Activated T-helper 9 cell treated with anti-CD3 and anti-CD28 coated beads, Interleukin-2, amount 50 U/mL, for 16 hours (primary cell): ENCODE data around the gene PTPN11.
"Not testable (repeated sequence)": the region's sequence is repeated elsewhere in the genome, so short reads cannot be mapped to it uniquely, and the experiment has no call there.

Experiments used
- DNase-seq: peaks from one replicate; pipeline ENCODE4 v3.0.0-alpha.2; 2020; ENCODE audit warnings: low read depth

Gene PTPN11

DNA sequence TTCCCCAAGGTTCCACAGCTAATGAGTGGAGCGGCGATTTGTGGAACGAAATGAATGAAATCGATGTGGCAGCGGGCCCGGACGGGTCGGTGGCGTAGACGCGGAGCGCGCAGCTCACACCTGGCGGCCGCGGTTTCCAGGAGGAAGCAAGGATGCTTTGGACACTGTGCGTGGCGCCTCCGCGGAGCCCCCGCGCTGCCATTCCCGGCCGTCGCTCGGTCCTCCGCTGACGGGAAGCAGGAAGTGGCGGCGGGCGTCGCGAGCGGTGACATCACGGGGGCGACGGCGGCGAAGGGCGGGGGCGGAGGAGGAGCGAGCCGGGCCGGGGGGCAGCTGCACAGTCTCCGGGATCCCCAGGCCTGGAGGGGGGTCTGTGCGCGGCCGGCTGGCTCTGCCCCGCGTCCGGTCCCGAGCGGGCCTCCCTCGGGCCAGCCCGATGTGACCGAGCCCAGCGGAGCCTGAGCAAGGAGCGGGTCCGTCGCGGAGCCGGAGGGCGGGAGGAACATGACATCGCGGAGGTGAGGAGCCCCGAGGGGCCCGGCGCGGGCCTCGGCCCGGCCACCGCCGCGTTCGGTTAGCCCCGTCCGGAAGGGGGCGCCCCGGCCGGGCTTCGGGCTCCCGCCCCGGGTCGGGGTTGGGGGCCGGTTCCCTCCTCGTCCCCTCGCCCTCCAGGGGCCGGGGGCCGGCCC is at the start of gene PTPN11:
Gene PTPN11, plus strand, starts transcription at position 340 of the 689 bp plus-strand sequence. Its CDS starts 165 bp downstream, at position 505.
- peak; percentile 88 for DNase-seq

DNA sequence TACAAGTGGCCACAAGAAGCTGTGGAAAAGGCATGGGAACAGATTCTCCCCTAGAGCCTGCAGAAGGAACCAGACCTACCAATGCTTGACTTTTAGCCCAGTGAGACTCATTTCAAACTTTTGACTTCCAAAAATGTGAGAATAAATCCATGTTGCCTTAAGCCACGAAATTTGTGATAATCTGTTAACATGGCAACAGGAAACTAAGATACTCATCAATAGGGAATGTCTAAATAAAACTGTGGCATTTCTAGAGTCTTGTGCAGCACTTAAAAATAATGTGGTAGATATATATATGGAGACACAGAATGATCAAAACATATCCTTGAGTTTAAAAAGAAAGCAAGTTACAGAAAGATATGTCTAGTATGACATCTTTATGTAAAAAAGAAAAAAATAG is 48.5 kb upstream of the PTPN11 start:
- DNase-seq = no peak

DNA sequence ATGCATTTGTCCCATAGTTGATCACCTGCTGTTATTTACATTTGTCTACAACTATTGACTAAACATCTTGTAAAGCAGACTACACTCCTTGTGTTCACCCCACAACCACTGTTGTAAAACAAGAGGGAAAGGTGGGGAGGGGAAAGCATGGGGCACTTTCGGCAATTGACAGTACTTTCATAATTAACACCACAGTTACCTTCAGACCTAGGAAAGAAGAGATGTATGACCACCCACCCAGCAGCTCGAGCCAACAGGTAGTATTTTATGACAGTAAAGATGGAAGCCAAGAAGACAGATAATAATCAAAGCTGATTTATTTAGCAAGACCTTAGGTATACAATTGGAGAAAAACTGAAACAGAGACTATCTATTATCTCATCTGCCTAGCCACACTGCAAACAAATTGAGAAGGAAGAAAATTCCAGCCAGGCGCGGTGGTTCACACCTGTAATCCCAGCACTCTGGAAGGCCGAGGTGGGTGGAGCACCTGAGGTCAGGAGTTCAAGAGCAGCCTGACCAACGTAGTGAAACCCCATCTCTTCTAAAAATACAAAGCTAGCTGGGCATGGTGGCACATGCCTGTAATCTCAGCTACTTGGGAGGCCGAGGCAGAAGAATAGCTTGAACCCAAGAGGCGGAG is 47.8 kb upstream of the PTPN11 start:
- DNase-seq = no peak

DNA sequence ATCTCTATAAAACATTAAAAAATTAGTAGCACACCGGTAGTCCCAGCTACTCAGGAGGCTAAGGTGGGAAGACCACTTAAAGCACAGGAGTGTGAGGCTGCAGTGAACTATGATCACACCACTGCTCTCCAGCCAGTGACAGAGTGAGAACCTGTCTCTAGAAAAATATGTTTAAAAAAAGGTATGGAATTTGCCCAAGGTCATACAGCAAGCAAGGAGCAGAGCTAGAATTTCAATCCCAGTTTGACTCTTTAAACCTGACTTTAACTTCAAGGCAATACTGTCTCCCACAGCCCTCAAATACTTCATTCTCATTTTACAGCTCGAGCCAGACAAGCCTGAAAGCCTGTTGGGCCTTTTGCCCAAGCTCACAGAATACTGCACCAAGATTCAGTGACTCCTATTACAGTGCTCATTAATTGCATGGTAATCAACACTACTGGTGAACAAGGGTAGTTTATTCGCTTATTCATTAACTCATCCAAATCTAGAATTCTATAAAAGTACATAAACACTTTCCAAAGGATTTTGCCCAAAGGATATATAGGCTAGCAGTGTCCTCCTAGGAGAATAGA is 44.5 kb upstream of the PTPN11 start:
- DNase-seq = no peak

DNA sequence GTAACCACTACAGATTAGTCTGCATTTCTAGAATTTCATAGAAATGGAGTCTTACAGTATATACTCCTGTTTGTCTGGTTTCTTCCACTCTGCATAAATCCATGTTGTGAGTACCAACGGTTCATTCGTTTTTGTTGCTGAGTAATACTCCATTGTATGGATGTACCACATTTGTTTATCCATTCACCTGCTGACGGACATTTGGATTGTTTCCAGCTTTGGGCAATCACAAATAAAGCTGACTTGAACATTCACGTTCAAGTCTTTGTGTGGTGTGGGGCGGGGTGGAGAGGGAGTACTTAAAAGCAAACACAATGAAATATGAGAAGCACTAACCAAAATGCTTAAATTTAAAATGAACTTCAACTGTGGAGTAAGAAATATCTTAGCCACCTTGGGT is 43.6 kb upstream of the PTPN11 start:
- no peak for DNase-seq

DNA sequence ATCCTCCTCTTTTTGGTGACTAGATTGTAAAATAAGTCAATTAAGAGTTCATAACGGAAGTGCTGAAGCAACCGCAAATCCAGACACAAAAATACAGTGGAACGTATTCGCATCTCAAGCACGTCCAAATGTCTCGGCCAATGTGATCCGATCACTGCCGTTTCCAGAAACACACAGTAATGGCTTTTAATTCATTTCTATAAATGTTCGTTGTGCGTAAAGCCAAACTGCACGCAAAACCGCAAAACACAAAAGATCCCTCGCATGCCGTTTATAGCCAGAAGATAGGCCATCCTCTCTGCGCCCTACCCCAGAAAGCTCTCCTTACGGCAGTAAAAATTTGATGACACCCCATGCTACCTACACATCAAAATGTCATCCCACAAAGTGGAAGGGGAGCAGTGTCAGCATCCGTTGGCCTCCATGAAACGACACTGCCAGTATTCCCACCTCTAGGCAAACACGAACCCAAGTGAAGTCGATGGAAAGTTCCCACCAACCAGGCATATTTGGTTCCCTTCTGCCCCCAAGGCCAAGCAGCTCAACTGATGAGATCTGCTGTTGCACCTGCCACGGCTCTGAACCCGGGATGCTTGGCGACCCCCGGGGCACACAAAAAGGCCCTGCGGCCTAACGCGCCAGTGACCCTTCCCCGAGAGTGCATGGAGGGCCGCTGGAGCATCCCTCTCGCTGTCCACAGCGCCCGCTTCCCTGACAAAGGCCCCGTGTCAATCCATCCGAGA is 37.9 kb upstream of the PTPN11 start:
- DNase-seq = no peak

DNA sequence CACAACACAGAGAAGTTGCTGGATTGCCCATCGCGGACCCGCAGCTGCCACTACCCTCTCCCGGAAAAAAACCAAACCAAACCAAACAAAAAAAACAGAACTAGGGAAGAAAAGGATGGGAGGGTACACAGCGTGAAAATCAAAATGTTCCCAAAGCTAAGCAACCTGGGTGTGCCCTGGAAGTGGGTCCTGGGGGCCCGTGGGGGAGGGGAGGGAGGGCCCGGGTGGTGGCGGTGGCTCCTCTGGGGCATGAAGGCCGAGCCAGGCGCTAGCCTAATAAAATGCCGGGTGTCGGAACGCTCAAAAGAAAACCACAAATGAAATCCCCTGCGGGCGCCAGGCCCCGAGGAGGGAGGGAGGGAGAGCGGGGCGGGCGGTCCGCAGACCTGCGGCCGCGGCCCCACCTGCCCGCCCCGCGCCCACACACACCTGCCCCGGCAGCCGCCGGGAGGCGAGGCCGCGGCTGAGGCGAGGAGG is 37.3 kb upstream of the PTPN11 start:
- DNase-seq = peak; percentile 27

DNA sequence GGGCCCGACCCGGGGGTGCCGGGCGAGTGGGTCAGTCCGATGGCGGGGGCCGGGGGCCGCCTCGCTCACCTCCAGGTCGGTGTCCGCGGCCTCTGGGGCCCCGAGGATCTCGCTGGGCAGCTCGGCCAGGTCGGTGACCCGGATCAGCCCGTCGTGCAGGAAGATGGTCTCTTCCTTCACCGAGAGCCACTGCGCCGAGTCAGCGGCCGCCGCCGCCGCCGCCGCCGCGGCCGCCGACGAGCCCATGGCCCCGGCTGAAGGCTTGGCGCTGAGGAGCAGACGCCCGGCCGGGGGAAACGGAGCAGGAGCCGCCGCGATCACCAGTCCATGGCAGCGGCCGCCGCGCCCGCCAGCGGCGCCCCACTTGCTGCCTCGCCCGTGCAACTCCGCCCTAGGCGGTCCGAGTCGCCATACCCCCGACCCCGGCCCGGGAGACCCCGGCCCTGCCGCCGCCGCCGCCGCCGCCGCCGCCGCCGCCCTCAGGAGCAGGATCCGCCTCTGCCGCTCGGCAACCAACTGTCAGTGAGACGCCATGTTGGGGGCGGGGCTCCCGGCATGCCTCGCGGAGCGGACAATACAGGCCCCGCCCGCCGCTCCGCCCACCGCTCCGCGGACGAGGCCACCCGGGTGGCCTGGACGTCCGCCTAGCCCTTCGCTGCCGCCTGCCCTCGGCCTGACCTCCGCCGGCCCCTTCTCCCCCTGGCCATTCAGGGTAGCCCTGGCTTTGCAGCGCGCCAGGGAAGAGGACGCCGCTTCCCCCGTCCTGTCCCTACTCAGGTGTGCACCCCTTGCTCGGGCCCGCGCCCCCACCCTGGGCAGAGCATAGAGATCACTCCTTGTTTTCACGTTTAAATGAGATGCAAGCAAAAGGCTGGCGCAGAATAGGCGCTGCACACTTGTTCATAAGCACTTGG is 36.6 kb upstream of the PTPN11 start, which contains the start of gene HECTD4:
Gene HECTD4, minus strand, starts transcription at position 549 of the 914 bp plus-strand sequence. Its CDS starts 303 bp downstream, at position 246.
- DNase-seq = peak; percentile 92

DNA sequence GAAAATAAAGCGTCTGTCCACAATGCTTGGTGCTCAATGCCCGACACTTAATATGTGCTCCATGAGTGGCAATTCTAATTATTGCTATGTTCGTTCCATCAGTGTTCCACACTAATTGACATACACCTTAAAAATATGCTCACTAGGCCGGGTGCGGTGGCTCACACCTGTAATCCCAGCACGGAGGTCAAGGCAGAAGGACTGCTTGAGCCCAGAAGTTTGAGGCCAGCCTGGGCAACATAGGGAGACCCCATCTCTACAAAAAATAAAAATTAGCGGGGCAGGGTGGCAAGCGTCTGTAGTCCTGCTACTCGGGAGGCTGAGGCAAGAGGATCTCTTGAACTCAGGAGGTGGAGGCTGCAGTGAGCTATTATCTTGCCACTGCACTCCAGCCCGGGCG is 35.9 kb upstream of the PTPN11 start:
- DNase-seq = no peak

DNA sequence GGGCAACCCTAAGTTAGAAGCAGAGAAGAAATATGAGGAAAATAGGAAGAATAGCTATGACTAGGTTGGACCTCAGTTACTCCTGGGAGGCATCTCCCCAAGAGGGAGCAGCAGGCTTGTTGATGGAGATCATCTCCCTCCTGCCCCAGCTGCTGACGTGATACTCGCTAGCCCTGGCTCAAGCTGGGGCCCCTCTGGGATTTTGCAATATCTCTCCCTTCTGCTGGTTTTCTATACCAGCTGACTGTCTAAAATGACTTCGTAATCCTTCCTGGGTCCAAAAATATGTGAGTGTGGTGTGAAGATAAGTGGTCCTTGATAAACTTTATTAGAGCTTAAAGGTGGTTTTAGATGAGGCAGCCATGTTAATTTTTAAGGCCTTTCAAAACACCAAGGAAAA is 32.0 kb upstream of the PTPN11 start:
- no peak for DNase-seq

DNA sequence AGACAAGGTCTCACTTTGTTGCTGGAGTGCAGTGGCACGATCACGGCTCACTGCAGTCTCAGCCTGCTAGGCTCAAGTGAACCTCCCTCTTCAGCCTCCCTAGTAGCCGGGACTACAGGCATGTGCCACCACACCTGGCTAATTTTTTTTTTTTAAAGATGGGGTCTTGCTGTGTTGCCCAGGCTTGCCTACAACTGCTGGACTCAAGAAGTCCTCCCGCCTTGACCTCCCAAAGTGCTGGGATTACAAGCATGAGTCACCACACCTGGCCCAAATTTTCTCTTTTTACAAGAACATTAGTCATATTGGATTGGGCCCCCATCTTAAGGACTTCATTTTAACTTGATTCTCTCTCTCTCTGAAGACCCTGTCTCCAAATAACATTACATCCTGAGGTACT is 29.5 kb upstream of the PTPN11 start:
- DNase-seq = no peak

DNA sequence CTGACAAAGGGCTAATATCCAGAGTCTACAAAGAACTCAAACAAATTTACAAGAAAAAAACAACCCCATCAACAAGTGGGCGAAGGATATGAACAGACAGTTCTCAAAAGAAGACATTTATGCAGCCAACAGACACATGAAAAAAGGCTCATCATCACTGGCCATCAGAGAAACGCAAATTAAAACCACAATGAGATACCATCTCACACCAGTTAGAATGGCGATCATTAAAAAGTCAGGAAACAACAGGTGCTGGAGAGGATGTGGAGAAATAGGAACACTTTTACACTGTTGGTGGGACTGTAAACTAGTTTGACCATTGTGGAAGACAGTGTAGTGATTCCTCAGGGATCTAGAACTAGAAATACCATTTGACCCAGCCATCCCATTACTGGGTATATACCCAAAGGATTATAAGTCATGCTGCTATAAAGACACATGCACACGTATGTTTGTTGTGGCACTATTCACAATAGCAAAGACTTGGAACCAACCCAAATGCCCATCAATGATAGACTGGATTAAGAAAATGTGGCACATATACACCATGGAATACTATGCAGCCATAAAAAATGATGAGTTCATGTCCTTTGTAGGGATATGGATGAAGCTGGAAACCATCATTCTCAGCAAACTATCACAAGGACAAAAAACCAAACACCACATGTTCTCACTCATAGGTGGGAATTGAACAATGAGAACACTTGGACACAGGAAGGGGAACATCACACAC is 28.7 kb upstream of the PTPN11 start:
- DNase-seq = not testable (repeated sequence)

DNA sequence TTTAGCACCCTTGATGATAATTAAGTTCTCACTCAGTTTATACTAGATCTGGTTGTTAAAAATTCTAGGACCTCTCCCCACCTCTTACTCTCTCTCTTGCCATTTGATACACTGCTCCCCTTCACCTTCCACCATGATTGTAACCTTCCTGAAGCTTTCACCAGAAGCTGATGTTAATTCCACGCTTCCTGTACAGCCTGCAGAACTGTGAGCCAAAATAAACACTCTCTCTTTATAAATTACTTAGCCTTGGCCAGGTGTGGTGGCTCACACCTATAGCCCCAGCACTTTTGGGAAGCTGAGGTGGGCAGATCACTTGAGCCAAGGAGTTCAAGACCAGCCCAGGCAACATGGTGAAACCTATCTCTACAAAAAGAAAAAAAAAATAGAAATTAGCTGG is 25.4 kb upstream of the PTPN11 start:
- no peak for DNase-seq

DNA sequence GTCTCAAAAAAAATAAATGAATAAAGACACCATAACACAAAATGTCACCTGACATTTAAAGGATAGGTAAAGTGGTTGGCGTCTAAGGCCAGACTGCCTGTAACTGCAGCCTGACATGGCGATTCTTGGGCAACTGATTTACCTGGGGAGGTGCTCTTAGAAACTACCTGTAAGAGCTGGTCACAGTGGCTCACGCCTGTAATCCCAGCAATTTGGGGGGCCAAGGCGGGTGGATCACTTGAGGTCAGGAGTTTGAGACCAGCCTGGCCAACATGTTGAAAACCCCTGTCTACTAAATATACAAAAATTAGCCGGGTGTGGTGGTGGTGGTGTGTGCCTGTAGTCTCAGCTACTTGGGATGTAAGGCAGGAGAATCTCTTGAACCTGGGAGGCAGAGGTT is 17.7 kb upstream of the PTPN11 start:
- DNase-seq = no peak

DNA sequence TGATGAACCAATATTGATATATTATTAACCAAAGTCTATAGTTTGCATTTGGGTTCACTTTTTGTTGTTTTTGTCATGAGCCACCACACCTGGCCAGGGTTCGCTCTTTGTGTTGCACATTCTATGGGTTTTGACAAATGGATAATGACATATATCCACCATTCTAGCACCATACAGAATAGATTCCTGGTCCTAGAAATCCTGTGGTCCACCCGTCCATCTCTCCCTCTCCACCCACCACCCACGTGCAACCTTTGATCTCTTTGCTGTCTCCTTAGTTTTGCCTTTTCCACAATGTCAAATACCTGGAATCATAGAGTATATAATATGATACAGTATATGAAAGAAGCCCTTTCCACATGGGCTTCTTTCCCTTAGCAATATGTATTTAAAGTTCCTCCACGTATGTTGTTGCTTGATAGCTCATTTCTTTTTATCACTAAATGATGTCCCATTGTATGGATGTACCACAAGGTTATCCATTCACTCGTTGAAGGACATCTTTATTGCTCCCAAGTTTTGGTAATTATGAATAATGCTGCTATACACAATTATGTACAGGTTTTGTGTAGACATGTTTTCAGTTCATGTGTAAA is 16.7 kb upstream of the PTPN11 start:
- DNase-seq = no peak

DNA sequence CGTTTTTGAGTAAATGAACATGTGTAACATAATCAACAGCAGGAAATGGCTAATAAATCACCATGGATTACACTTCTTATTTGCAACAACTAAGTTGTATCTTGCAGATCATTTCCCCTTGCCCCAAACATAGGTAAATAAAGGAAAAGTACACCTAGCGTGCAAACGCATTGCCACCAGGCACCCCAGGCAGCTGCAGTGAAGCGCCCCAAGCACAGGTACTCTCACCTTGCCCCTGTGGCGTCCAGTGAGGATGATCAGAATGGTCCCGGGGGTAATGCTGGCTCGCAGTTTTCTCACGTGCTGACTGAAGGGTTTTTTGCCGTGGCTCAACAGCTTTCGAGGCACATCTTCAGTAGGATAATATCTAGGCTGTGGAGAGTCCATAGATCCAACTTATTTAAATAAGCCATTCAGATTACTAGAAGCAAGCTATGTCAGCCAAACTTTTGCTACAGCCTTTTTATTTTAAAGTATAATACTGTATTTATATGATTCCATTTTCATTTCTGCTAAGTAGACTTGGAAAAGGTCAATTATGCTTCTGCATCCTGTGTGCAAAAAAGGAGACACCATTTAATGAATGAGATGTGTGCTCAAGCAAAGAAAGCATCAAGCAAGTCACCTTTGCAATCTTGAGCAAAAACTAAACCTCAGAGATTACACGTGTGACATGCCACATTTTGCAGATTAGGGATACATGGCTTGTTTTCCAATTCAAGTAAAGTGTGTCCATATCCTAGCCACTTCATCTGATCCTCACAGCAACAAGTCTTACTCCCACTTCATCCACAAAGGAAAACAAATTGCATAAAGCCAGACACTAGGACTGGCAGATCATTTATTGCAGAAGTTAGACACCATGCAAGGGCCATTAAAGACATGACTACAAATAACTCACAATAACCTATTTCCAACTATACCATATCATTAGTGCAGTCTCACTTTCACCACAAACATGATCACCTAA is 11.9 kb upstream of the PTPN11 start:
- DNase-seq = no peak

DNA sequence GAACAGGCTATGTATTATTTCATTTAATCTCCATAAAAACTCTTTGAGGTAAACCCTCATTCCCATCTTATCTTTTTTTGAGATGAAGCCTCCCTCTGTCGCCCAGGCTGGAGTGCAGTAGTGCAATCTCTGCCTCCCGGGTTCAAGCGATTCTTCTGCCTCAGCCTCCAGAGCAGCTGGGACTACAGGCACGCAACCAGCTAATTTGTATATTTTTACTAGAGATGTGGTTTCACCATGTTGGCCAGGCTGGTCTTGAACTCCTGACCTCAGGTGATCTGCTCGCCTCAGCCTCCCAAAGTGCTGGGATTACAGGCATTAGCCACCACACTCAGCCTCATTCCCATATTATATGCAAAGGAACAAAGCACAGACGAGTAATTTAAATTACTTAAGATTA is 11.1 kb upstream of the PTPN11 start:
- DNase-seq = not testable (repeated sequence)

DNA sequence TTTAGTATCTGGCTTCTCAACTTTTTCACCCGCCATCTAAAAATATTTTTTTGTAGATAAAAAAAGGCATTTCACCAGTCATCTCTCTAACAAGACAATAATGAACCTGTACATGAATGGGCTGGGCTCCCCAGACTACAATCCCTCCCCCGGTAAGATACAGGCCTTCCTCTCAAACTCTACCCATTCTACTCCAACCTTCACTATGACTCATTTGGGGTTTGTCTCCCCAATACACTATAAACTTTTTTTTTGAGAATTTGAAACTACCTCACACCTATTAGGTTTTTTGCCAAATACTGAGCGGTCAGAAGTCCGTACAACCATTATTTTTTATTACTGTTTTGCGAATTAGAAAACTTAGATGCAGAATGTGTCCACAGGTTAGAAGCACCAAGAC is 10.1 kb upstream of the PTPN11 start:
- no peak for DNase-seq
